ENCODE measurements around the gene ZNF581.

Gene ZNF581

GRCh38 chr19:55694656-55695491 is 51.4 kb downstream of the ZNF581 start:
- FAIRE-seq (no peak), DNase-seq (ENCODE audit: insufficient read length, low spot score) (no peak)
- TF ChIP-seq, protein P1, sequence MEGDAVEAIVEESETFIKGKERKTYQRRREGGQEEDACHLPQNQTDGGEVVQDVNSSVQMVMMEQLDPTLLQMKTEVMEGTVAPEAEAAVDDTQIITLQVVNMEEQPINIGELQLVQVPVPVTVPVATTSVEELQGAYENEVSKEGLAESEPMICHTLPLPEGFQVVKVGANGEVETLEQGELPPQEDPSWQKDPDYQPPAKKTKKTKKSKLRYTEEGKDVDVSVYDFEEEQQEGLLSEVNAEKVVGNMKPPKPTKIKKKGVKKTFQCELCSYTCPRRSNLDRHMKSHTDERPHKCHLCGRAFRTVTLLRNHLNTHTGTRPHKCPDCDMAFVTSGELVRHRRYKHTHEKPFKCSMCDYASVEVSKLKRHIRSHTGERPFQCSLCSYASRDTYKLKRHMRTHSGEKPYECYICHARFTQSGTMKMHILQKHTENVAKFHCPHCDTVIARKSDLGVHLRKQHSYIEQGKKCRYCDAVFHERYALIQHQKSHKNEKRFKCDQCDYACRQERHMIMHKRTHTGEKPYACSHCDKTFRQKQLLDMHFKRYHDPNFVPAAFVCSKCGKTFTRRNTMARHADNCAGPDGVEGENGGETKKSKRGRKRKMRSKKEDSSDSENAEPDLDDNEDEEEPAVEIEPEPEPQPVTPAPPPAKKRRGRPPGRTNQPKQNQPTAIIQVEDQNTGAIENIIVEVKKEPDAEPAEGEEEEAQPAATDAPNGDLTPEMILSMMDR (IDR thresholded peaks at IDR 0.05; ENCODE audit: insufficient read depth, missing control alignments) = no peak

Data from D721Med (cell line).